HL-60/S4 treated with phorbol 12-myristate 13-acetate at 8.2 ng/mL for 4 days and 3 days (cell line): ENCODE data around the gene CHST5.

Experiments
- in situ Hi-C: fragments of 300-500 bp; cut with MboI; formaldehyde crosslinking; loops from 2 replicates; pipeline ENCODE4 v1.15.0; 2022; ENCODE audit warnings: low sequenced_read_pairs

CHST5 gene

GRCh38 chr16:75535901-75536300 is at the start of gene CHST5:
CHST5 (minus strand) TSS chr16:75536108; CDS start chr16:75530384, 5,724 bp downstream.
- in situ Hi-C loops, result no loop called here

GRCh38 chr16:75584108-75584507 is 48.2 kb upstream of the CHST5 start:
- in situ Hi-C loops, result no loop called here

GRCh38 chr16:75579281-75579834 is 43.5 kb upstream of the CHST5 start:
- in situ Hi-C loops, result no loop called here

- in situ Hi-C loops, result no loop called here
Observed at GRCh38 chr16:75578725-75579124, 42.8 kb upstream of the CHST5 start.

- in situ Hi-C loops, result no loop called here
Observed at GRCh38 chr16:75578212-75578611, 42.3 kb upstream of the CHST5 start.

GRCh38 chr16:75576384-75576811 is 40.5 kb upstream of the CHST5 start:
- in situ Hi-C loops, result no loop called here

GRCh38 chr16:75575958-75576357 is 40.0 kb upstream of the CHST5 start:
- in situ Hi-C loops, result no loop called here

GRCh38 chr16:75573955-75574354 is 38.0 kb upstream of the CHST5 start:
- in situ Hi-C loops, result no loop called here

- in situ Hi-C loops, result no loop called here
Observed at GRCh38 chr16:75572864-75573542, 37.1 kb upstream of the CHST5 start.

GRCh38 chr16:75570396-75571065 is 34.6 kb upstream of the CHST5 start:
- in situ Hi-C loops, result no loop called here

GRCh38 chr16:75567911-75568310 is 32.0 kb upstream of the CHST5 start:
- in situ Hi-C loops, result no loop called here

GRCh38 chr16:75566758-75567255 is 30.9 kb upstream of the CHST5 start:
- in situ Hi-C loops, result no loop called here

- in situ Hi-C loops, result no loop called here
Observed at GRCh38 chr16:75566040-75566757, 30.3 kb upstream of the CHST5 start, which contains the start of gene GABARAPL2. GABARAPL2 (plus strand) TSS chr16:75566379; CDS start chr16:75566487, 108 bp downstream.

- in situ Hi-C loops, result no loop called here
Observed at GRCh38 chr16:75565640-75566039, 29.7 kb upstream of the CHST5 start.

- in situ Hi-C loops, result no loop called here
Observed at GRCh38 chr16:75559564-75560372, 23.9 kb upstream of the CHST5 start.

GRCh38 chr16:75558846-75559401 is 23.0 kb upstream of the CHST5 start:
- in situ Hi-C loops, result no loop called here

GRCh38 chr16:75556431-75556950 is 20.6 kb upstream of the CHST5 start:
- in situ Hi-C loops, result no loop called here

GRCh38 chr16:75555707-75556430 is 20.0 kb upstream of the CHST5 start, which contains the start of gene TMEM231:
TMEM231 (minus strand) TSS chr16:75556252; CDS start chr16:75556209, 43 bp downstream.
- in situ Hi-C loops, result no loop called here

GRCh38 chr16:75555213-75555706 is 19.4 kb upstream of the CHST5 start:
- in situ Hi-C loops, result no loop called here
